ENCODE measurements around the gene LMOD1. TPM values are rescaled to one million over a fixed set of nuclear protein-coding genes. Genes with fewer than 3 reads are reported as not detected.

LMOD1 gene
- total and polyA plus RNA-seq, 2 of the 8 experiments (the other 6 are each of a cell fraction or from before 2014, with no cell fraction given) = 0.77 to 1.4 TPM

- TF ChIP-seq CTCF (IDR thresholded peaks at IDR 0.05; ENCODE audit: control extremely low read depth in 1 of 3, insufficient read depth in 1 of 3, low read depth in 1 of 3, low read length in 3 of 3) = no peak
- no peak for TF ChIP-seq ATF3 (IDR thresholded peaks at IDR 0.05; ENCODE audit: insufficient read depth, low read depth, low read length)
- no peak for TF ChIP-seq SRF (IDR thresholded peaks at IDR 0.05; ENCODE audit: low read depth, low read length)
- no peak for TF ChIP-seq JUN (IDR thresholded peaks at IDR 0.05; ENCODE audit: low read depth, low read length)
- TF ChIP-seq MAX (IDR thresholded peaks at IDR 0.05) = no peak
- TF ChIP-seq SAP30 (IDR thresholded peaks at IDR 0.05; ENCODE audit: insufficient read depth, insufficient replicate concordance, low read length) = no peak
- TF ChIP-seq TBP (IDR thresholded peaks at IDR 0.05; ENCODE audit: low read depth, low read length) = no peak
- TF ChIP-seq TEAD4 (IDR thresholded peaks at IDR 0.05; ENCODE audit: low read depth, low read length) = no peak
These were observed 38.7 kb downstream of the LMOD1 start (continued) for GRCh38 chr1:201907621-201908020.
